Endothelial cell of umbilical vein (primary cell): ENCODE results near the gene EMD. TPM values are rescaled to one million over a fixed set of nuclear protein-coding genes. Genes with fewer than 3 reads are reported as not detected.
A peak's percentile ranks its signal among the peaks of the same experiment; 100 is the strongest.

Source experiments
- BruUV-seq: library from RNA; stranded (reverse); fragments of 400-500 nt; replicated peaks from 2 replicates; lab custom pipeline; 2021; lab: Mats Ljungman, UMichigan
- CTCF ChIA-PET: fragments of 300-600, 350-600 bp; sonication (Branson Sonifier 250); formaldehyde crosslinking; loops from one replicate; lab custom pipeline; 2021; ENCODE audit warnings: antibody characterized with exemption, inconsistent platforms; lab: Charles Lee
- POLR2A ChIA-PET: fragments of 300-600, 350-600 bp; sonication (Branson Sonifier 250); formaldehyde crosslinking; loops from one replicate; lab custom pipeline; 2021; ENCODE audit warnings: antibody characterized with exemption, inconsistent platforms; lab: Charles Lee
- DNase-seq: peaks from one replicate; pipeline ENCODE4 v3.0.0-alpha.2; 2011; ENCODE audit warnings: low read depth, low spot score
- FAIRE-seq: peaks from 2 replicates; lab custom pipeline; 2011; peaks lifted over from hg19 to GRCh38; lab: Jason Lieb, UNC
- H2AFZ ChIP-seq: 2 replicates; pipeline ENCODE4 v1.6.0; 2012; ENCODE audit warnings: low read depth, low read length, control low read depth, inconsistent platforms
- H3K27ac ChIP-seq: 2 replicates; pipeline ENCODE4 v1.5.1; 2011; ENCODE audit warnings: low read depth, mild to moderate bottlenecking, control low read depth, low read length, moderate library complexity; ENCODE audit not compliant: insufficient read depth
- H3K27me3 ChIP-seq, 2 experiments: 2 replicates each; pipeline versions ENCODE4 v1.6.0 to v1.6.1; 2011; ENCODE audit warnings: low read length in 2 of 2, mixed read lengths in 1 of 2; ENCODE audit not compliant: control insufficient read depth in 2 of 2, insufficient read depth in 2 of 2
- H3K36me3 ChIP-seq, 2 experiments: 2 replicates in 1 of 2; 3 replicates in 1 of 2; pipeline ENCODE4 v1.5.1; 2011; ENCODE audit warnings: low read length in 2 of 2, mild to moderate bottlenecking in 1 of 2, moderate library complexity in 1 of 2; ENCODE audit not compliant: control insufficient read depth in 2 of 2, insufficient read depth in 2 of 2; ENCODE audit errors: extremely low read depth in 1 of 2
- H3K4me1 ChIP-seq: 3 replicates; pipeline ENCODE4 v1.5.1; 2011; ENCODE audit warnings: mild to moderate bottlenecking, low read length; ENCODE audit not compliant: control insufficient read depth, insufficient read depth; ENCODE audit errors: extremely low read depth
- H3K4me2 ChIP-seq: 2 replicates; pipeline ENCODE4 v1.6.1; 2011; ENCODE audit warnings: low read length, control low read depth, mixed read lengths; ENCODE audit not compliant: insufficient read depth
- H3K4me3 ChIP-seq, 3 experiments: fragments of 200-600 bp in 1 of 3; sonication (generic), shearing (Covaris generic) in 1 of 3; replicated peaks in 1 of 3; 2 replicates each; pipeline ENCODE4 v1.5.1; 2011 to 2016; ENCODE audit warnings: control low read depth in 3 of 3, low read length in 3 of 3, mild to moderate bottlenecking in 2 of 3, inconsistent platforms in 1 of 3, low read depth in 1 of 3, moderate library complexity in 1 of 3; ENCODE audit not compliant: insufficient read depth in 1 of 3
- H3K79me2 ChIP-seq: 2 replicates; pipeline ENCODE4 v1.6.0; 2012; ENCODE audit warnings: low read length, inconsistent platforms; ENCODE audit not compliant: control insufficient read depth, insufficient read depth
- H3K9ac ChIP-seq: replicated peaks from 2 replicates; pipeline ENCODE3; 2011; ENCODE audit warnings: low read length, control low read depth; ENCODE audit not compliant: insufficient read depth; ENCODE audit errors: extremely low read depth
- H3K9me1 ChIP-seq: replicated peaks from 3 replicates; pipeline ENCODE4 v1.6.0; 2011; ENCODE audit warnings: mild to moderate bottlenecking, low read length; ENCODE audit not compliant: control insufficient read depth, insufficient read depth; ENCODE audit errors: extremely low read depth
- H3K9me3 ChIP-seq: replicated peaks from 2 replicates; pipeline ENCODE4 v1.5.1; 2012; ENCODE audit warnings: low read length, inconsistent platforms; ENCODE audit not compliant: control insufficient read depth, insufficient read depth
- H4K20me1 ChIP-seq: replicated peaks from 2 replicates; pipeline ENCODE3; 2011; ENCODE audit warnings: mild to moderate bottlenecking, low read length; ENCODE audit not compliant: control insufficient read depth, insufficient read depth; ENCODE audit errors: extremely low read depth
- CTCF ChIP-seq, 2 donors: IDR thresholded peaks; 1 replicate in 1 of 2; 2 replicates in 1 of 2; pipeline ENCODE4 v1.5.1; 2011; ENCODE audit warnings: low read length in 2 of 2, mild to moderate bottlenecking in 2 of 2, moderate library complexity in 2 of 2, control low read depth in 1 of 2, inconsistent platforms in 1 of 2, low read depth in 1 of 2; ENCODE audit not compliant: insufficient read depth in 1 of 2; ENCODE audit errors: extremely low read depth in 1 of 2
- EZH2 ChIP-seq: IDR thresholded peaks from 2 replicates; pipeline ENCODE4 v1.6.1; 2012; ENCODE audit warnings: borderline replicate concordance, low read depth, mild to moderate bottlenecking, moderate library complexity, low read length, inconsistent platforms; ENCODE audit not compliant: severe bottlenecking
- FOS ChIP-seq: IDR thresholded peaks from 2 replicates; pipeline ENCODE4 v1.6.1; 2011; ENCODE audit warnings: mild to moderate bottlenecking, low read length, moderate library complexity, borderline replicate concordance; ENCODE audit not compliant: insufficient read depth
- GATA2 ChIP-seq: IDR thresholded peaks from 2 replicates; pipeline ENCODE4 v1.7.0; 2011; ENCODE audit warnings: low read depth, mild to moderate bottlenecking, moderate library complexity, mixed read lengths, low read length; ENCODE audit not compliant: insufficient read length, insufficient read depth
- JUN ChIP-seq: IDR thresholded peaks from 2 replicates; pipeline ENCODE4 v1.6.1; 2011; ENCODE audit warnings: borderline replicate concordance, low read depth; ENCODE audit not compliant: insufficient read length, insufficient read depth
- MYC ChIP-seq: IDR thresholded peaks from one replicate; pipeline ENCODE4 v1.6.1; 2011; ENCODE audit warnings: mild to moderate bottlenecking, low read depth, low read length
- POLR2A ChIP-seq: IDR thresholded peaks from 2 replicates; pipeline ENCODE4 v1.6.1; 2012; ENCODE audit warnings: low read depth, mild to moderate bottlenecking, control low read depth, low read length
- POLR2AphosphoS5 ChIP-seq: IDR thresholded peaks from 2 replicates; pipeline ENCODE4 v1.6.1; 2012; ENCODE audit warnings: low read depth, mild to moderate bottlenecking, control low read depth, low read length, moderate library complexity; ENCODE audit not compliant: insufficient read depth
- dilution Hi-C: fragments of 300-500 bp; cut with MboI; formaldehyde crosslinking; loops from one replicate; pipeline ENCODE4 v1.15.0; 2019; ENCODE audit warnings: low sequenced_read_pairs; ENCODE audit not compliant: extremely low pct_ligation_motif_present
- intact Hi-C: fragments of 100-400 bp; cut with micrococcal nuclease; formaldehyde crosslinking; loops from one replicate; pipeline ENCODE4 v1.10.0; 2022
- polyA plus RNA-seq, 4 experiments: library from polyadenylated mRNA; depleted of rRNA in 3 of 4; stranded (reverse) in 3 of 4; unstranded in 1 of 4; fragments of >200 nt; gene quantifications; 2 replicates each; pipeline versions ENCODE4 v1.2.1 to v1.2.3, GENCODE V29; 2011 to 2012; ENCODE audit warnings: missing spikeins in 1 of 4
- total RNA-seq: library from RNA; stranded (reverse); gene quantifications from 2 replicates; pipeline ENCODE4 v1.2.3, GENCODE V29; 2021
- TF ChIP-seq, protein P1 (sequence below): IDR thresholded peaks from 2 replicates; pipeline ENCODE4 v1.6.1; 2011; ENCODE audit not compliant: insufficient read depth, insufficient read length

EMD gene
- total and polyA plus RNA-seq, 2 donors (not counting 3 experiments of a cell fraction or from before 2014, with no cell fraction given): 50.6 to 76.8 TPM

DNA sequence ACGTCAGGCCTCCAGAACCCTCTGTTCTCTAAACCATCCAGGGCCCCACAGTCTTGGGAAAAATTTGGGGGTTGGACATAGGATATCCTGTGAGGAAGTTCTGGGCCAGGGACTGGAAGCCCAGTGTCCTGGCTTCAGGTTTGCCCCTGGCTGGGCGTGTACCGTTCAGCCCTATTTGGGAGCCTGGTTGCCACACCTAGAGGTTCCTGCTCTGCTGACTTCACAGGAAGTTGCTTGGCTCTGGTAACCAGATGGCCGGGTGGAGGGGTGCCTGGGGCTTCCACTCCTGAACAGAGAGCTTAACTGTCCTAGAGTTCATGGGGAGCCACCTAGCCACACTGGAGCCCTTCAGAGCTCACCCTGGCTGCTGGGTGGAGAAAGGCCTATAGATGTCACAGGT is 33.4 kb downstream of the EMD start:
- Histone ChIP-seq H2AFZ (peak overlapping the region; percentile 14), H3K27ac (peak overlapping the region; percentile 65)
- no peak for FAIRE-seq

More for the DNA sequence above, 33.4 kb downstream of the EMD start:
- Histone ChIP-seq H4K20me1 (no peaks in the 10 kb centered on the region), H3K27me3 (no peaks in the 10 kb centered on the region), H3K9me1 (no peaks in the 10 kb centered on the region), H3K9ac (peak overlapping the region; percentile 60), H3K79me2 (peaks cover 14% of the 10 kb centered on the region), H3K4me2 (peak overlapping the region; percentile 69), H3K36me3 (no peaks in the 10 kb centered on the region), H3K4me1 (peaks cover 22% of the 10 kb centered on the region), H3K9me3 (no peaks in the 10 kb centered on the region), H3K4me3 (peak overlapping the region in 2 of 3 experiments; percentile 40 to 48)
- POLR2A ChIA-PET: interaction anchor here (1.4 kb wide), 1 partner anchor 13 kb away, joined by 3 read pairs; no protein-coding TSS in a partner anchor
- dilution Hi-C loops (no loop called here), intact Hi-C loops (no loop called here)
- no peak for DNase-seq
- TF ChIP-seq MYC (no peak), GATA2 (no peak), FOS (no peak), POLR2AphosphoS5 (no peak), CTCF (IDR thresholded peaks at IDR 0.05; ENCODE audit: extremely low read depth in 1 of 2, insufficient read depth in 1 of 2, low read depth in 1 of 2, low read length in 2 of 2) (no peak), EZH2 (no peak), JUN (no peak), POLR2A (no peak)
- TF ChIP-seq, protein P1, sequence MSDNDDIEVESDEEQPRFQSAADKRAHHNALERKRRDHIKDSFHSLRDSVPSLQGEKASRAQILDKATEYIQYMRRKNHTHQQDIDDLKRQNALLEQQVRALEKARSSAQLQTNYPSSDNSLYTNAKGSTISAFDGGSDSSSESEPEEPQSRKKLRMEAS: no peak
- CTCF ChIA-PET: interaction anchor here (0.9 to 1.1 kb wide), 3 partner anchors 13 to 16 kb away, joined by 3 to 5 read pairs (median 4); partner anchors contain the start of gene ATP6AP1
- BruUV-seq: no TSS peak
